Tibial artery (tissue), 4 donors: ENCODE measurements around the gene CRY1.
"Not testable (repeated sequence)": the region's sequence is repeated elsewhere in the genome, so short reads cannot be mapped to it uniquely, and the experiment has no call there.

Experiments
- DNase-seq, 2 donors: peaks; one replicate each; pipeline ENCODE4 v3.0.0-alpha.2; 2019
- H3K27ac ChIP-seq, 2 donors: fragments of 200-600 bp; sonication (generic) in 1 of 2; 1 replicate in 1 of 2; 2 replicates in 1 of 2; pipeline ENCODE4 v1.5.1; 2018 to 2019; ENCODE audit warnings: mild to moderate bottlenecking in 1 of 2
- H3K27me3 ChIP-seq, 2 donors: fragments of 200-600 bp; sonication (generic) in 1 of 2; one replicate each; pipeline versions ENCODE4 v1.5.1 to v1.6.0; 2016 to 2019
- H3K36me3 ChIP-seq, 3 donors: fragments of 200-600 bp; sonication (generic) in 2 of 3; one replicate each; pipeline ENCODE4 v1.5.1; 2016 to 2019; ENCODE audit warnings: mild to moderate bottlenecking in 2 of 3
- H3K4me1 ChIP-seq, 4 donors: fragments of 200-600 bp; sonication (generic) in 2 of 4; 1 replicate in 3 of 4; 2 replicates in 1 of 4; pipeline ENCODE4 v1.5.1; 2016 to 2019
- H3K4me3 ChIP-seq, 2 donors: fragments of 200-600 bp; sonication (generic) in 1 of 2; 1 replicate in 1 of 2; 2 replicates in 1 of 2; pipeline ENCODE4 v1.5.1; 2018 to 2019; ENCODE audit warnings: mild to moderate bottlenecking in 2 of 2
- H3K9me3 ChIP-seq, 3 donors: fragments of 200-600 bp; sonication (generic) in 1 of 3; one replicate each; pipeline ENCODE4 v1.5.1; 2016 to 2019
- CTCF ChIP-seq, 2 experiments: fragments of 200-600 bp in 1 of 2; fragments of 450-650 bp in 1 of 2; IDR thresholded peaks; one replicate each; pipeline ENCODE4 v1.5.1; 2017 to 2019; ENCODE audit warnings: antibody characterized with exemption in 2 of 2, mild to moderate bottlenecking in 1 of 2, moderate library complexity in 1 of 2
- intact Hi-C: fragments of 100-400 bp; cut with DNase I; formaldehyde crosslinking; loops from one replicate; pipeline ENCODE4 v1.15.0; 2023; ENCODE audit warnings: low total_unique reads

CRY1 gene

DNA sequence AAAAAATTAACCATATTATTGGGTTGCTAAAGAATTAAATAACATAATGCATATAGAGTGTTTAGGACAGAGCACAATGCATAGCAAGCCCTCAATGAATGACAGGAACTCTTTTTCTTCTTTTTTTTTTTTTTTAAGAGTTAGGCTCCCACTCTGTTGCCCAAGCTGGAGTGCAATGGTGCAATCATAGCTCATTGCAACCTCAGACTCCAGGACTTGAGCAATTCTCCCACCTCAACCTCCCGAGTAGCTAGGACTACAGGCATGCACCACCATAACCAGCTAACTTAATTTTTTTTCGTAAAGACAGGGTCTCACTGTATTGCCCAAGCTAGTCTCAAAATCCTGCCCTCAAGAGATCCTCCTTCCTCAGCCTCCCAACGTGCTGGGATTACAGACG is 85.9 kb downstream of the CRY1 start:
- Histone ChIP-seq H3K27me3 (no peaks in the 10 kb centered on the region), H3K36me3 (peaks cover 0 to 4% (median 0%) of the 10 kb centered on the region in 3 donors), H3K4me3 (no peak overlapping the region), H3K27ac (no peak overlapping the region), H3K9me3 (no peaks in the 10 kb centered on the region), H3K4me1 (no peaks in the 10 kb centered on the region)
- no peak for TF ChIP-seq CTCF (IDR thresholded peaks at IDR 0.05)
- no peak for DNase-seq
- intact Hi-C loops: no loop called here

- DNase-seq, H3K4me3 ChIP-seq, H3K27me3 ChIP-seq, H3K27ac ChIP-seq, intact Hi-C loops, H3K4me1 ChIP-seq, H3K9me3 ChIP-seq: not testable (repeated sequence)
- peaks cover 9 to 28% (median 17%) of the 10 kb centered on the region in 3 donors for H3K36me3 ChIP-seq
Observed at GRCh38 chr12:107002665-107003064, 90.7 kb downstream of the CRY1 start.

- Histone ChIP-seq H3K27me3 (no peaks in the 10 kb centered on the region), H3K27ac (no peak overlapping the region), H3K4me3 (no peak overlapping the region), H3K36me3 (peaks cover 9 to 48% (median 23%) of the 10 kb centered on the region in 3 donors), H3K9me3 (no peaks in the 10 kb centered on the region), H3K4me1 (peaks cover 0 to 9% (median 0%) of the 10 kb centered on the region in 4 donors)
- peak; percentile 59 to 75 for DNase-seq
- no peak for TF ChIP-seq CTCF (IDR thresholded peaks at IDR 0.05)
- intact Hi-C loops: no loop called here
Observed at GRCh38 chr12:106999446-106999845, 93.9 kb downstream of the CRY1 start.

DNA sequence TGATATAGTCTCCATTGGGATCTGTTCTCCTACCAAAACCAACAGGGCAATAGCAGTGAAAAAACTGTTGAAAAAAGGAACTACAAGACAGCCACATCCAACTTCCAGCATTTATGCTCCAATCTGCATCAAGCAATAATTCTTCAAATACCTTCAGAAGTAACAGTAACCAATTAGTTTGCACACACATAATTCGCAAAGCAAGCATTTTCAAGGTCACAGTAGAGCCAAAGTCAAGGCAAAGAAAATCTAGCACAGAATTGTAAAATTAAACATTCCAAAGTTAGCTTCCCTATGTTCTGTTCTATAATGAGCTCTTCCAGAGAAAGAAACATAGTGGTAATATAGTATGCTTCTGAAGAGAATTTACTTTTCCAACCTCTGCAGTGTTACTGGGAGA is 95.4 kb downstream of the CRY1 start:
- peaks cover 9 to 48% (median 23%) of the 10 kb centered on the region in 3 donors for H3K36me3 ChIP-seq
- intact Hi-C loops: no loop called here
- no peaks in the 10 kb centered on the region for H3K27me3 ChIP-seq
- no peak overlapping the region for H3K27ac ChIP-seq
- no peak for DNase-seq
- TF ChIP-seq CTCF (IDR thresholded peaks at IDR 0.05): no peak
- peaks cover 0 to 13% (median 0%) of the 10 kb centered on the region in 4 donors for H3K4me1 ChIP-seq
- H3K4me3 ChIP-seq: no peak overlapping the region
- no peaks in the 10 kb centered on the region for H3K9me3 ChIP-seq

DNA sequence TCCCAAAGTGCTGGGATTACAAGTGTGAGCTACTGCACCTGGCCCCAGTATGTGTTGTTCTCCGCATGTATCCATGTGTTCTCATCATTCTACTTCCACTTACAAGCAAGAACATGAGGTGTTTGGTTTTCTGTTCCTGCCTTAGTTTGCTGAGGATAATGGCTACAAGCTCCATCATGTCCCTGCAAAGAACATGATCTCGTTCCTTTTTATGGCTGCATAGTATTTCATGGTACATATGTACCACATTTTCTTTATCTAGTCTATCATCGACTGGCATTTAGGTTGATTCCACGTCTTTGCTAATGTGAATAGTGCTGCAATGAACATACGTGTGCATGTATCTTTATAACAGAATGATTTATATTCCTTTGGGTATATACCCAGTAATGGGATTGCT is 97.2 kb downstream of the CRY1 start:
- H3K27ac ChIP-seq, H3K4me3 ChIP-seq, H3K9me3 ChIP-seq, intact Hi-C loops, DNase-seq, H3K27me3 ChIP-seq: not testable (repeated sequence)
- Histone ChIP-seq H3K36me3 (peaks cover 5 to 40% (median 16%) of the 10 kb centered on the region in 3 donors), H3K4me1 (peaks cover 0 to 13% (median 0%) of the 10 kb centered on the region in 4 donors)

DNA sequence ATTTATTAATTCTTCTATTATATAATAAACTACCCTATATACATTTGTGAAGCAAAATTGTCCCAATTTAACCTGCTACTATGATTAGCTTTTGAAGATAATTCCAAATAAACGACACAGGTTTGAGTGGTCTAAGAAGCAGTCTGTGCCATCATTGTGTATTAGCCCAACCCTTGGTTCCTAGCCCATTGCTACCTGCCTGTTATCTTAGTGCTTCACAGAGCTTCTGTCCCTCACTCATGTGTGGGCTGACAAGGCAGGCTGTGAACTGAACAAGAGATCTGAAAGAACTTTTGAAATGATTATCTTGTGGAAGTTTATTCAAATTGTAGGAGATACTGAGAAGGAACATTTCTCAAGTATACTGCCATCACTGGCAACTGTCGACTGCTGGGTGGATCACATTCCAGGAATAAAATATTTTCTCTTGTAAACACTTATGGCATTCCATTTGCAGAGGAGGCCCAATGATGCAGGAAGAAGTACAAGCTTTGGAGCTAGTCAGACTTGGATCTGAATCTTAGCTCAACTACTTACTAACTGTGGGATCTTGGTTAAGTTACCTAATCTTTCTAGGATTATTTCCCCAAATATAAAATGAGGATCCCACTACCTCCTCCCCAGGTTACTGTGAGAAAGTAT is 98.6 kb downstream of the CRY1 start:
- H3K27me3 ChIP-seq: no peaks in the 10 kb centered on the region
- H3K9me3 ChIP-seq: no peaks in the 10 kb centered on the region
- peaks cover 0 to 16% (median 0%) of the 10 kb centered on the region in 4 donors for H3K4me1 ChIP-seq
- TF ChIP-seq CTCF (IDR thresholded peaks at IDR 0.05): no peak
- H3K4me3 ChIP-seq: no peak overlapping the region
- intact Hi-C loops: no loop called here
- H3K27ac ChIP-seq: peak overlapping the region in 1 of 2 donors; percentile 42
- peaks cover 0 to 26% (median 7%) of the 10 kb centered on the region in 3 donors for H3K36me3 ChIP-seq
- no peak for DNase-seq
